Posterior cingulate gyrus (tissue), 11 donors: ENCODE measurements around the gene MUC13.
A peak's percentile ranks its signal among the peaks of the same experiment; 100 is the strongest.
"Not testable (repeated sequence)": the region's sequence is repeated elsewhere in the genome, so short reads cannot be mapped to it uniquely, and the experiment has no call there.

Source experiments
- DNase-seq, 10 donors: peaks; one replicate each; pipeline versions ENCODE4 v3.0.0 to v3.0.0-alpha.2; 2020 to 2021; ENCODE audit warnings: mixed read lengths in 3 of 10
- intact Hi-C: fragments of 100-400 bp; cut with DNase I; formaldehyde crosslinking; loops from one replicate; pipeline ENCODE4 v1.15.1; 2023

MUC13 gene

GRCh38 chr3:124934577-124934976 lies at the start of gene MUC13:
MUC13 (minus strand) TSS chr3:124934751; CDS start chr3:124934712, 39 bp downstream.
- intact Hi-C loops: no loop called here
- no peak for DNase-seq

GRCh38 chr3:124982855-124983254 lies 48.3 kb upstream of the MUC13 start:
- intact Hi-C loops: loop anchor here (10.0 kb wide), 1 partner anchor 218 kb away; no protein-coding TSS in a partner anchor

GRCh38 chr3:124981472-124981871 lies 46.9 kb upstream of the MUC13 start:
- intact Hi-C loops: loop anchor here (10.0 kb wide), 1 partner anchor 217 kb away; no protein-coding TSS in a partner anchor
- no peak for DNase-seq

More at GRCh38 chr3:124982855-124983254, 48.3 kb upstream of the MUC13 start:
- DNase-seq: no peak

GRCh38 chr3:124978627-124979026 lies 44.1 kb upstream of the MUC13 start:
- no peak for DNase-seq
- intact Hi-C loops: no loop called here

- no peak for DNase-seq
These were observed 41.8 kb upstream of the MUC13 start for GRCh38 chr3:124976383-124976782.

GRCh38 chr3:124974691-124975090 lies 40.1 kb upstream of the MUC13 start:
- intact Hi-C loops: no loop called here
- no peak for DNase-seq

More at GRCh38 chr3:124976383-124976782, 41.8 kb upstream of the MUC13 start:
- intact Hi-C loops: no loop called here

GRCh38 chr3:124973290-124973689 lies 38.7 kb upstream of the MUC13 start:
- intact Hi-C loops: no loop called here

GRCh38 chr3:124972457-124972856 lies 37.9 kb upstream of the MUC13 start:
- no peak for DNase-seq
- intact Hi-C loops: no loop called here

More at GRCh38 chr3:124973290-124973689, 38.7 kb upstream of the MUC13 start:
- no peak for DNase-seq

- peak in 3 of 10 donors; percentile 28 to 86 (median 81) for DNase-seq
- intact Hi-C loops: no loop called here
These were observed 35.6 kb upstream of the MUC13 start for GRCh38 chr3:124969963-124970722.

- intact Hi-C loops: no loop called here
- no peak for DNase-seq
These were observed 34.6 kb upstream of the MUC13 start for GRCh38 chr3:124969190-124969589.

GRCh38 chr3:124967964-124968363 lies 33.4 kb upstream of the MUC13 start:
- no peak for DNase-seq
- intact Hi-C loops: no loop called here

GRCh38 chr3:124966521-124967445 lies 32.2 kb upstream of the MUC13 start:
- intact Hi-C loops: no loop called here
- no peak for DNase-seq

GRCh38 chr3:124965413-124965812 lies 30.9 kb upstream of the MUC13 start:
- intact Hi-C loops: no loop called here
- no peak for DNase-seq

GRCh38 chr3:124964387-124964786 lies 29.8 kb upstream of the MUC13 start:
- intact Hi-C loops: no loop called here
- no peak for DNase-seq

- DNase-seq: no peak
These were observed 29.2 kb upstream of the MUC13 start for GRCh38 chr3:124963755-124964154.

GRCh38 chr3:124962403-124962940 lies 27.9 kb upstream of the MUC13 start:
- DNase-seq: no peak
- intact Hi-C loops: no loop called here

More at GRCh38 chr3:124963755-124964154, 29.2 kb upstream of the MUC13 start:
- intact Hi-C loops: no loop called here

- intact Hi-C loops: no loop called here
- DNase-seq: no peak
These were observed 26.1 kb upstream of the MUC13 start for GRCh38 chr3:124960698-124961097.

- intact Hi-C loops: no loop called here
- DNase-seq: no peak
These were observed 25.6 kb upstream of the MUC13 start for GRCh38 chr3:124960105-124960504.

GRCh38 chr3:124957951-124958350 lies 23.4 kb upstream of the MUC13 start:
- intact Hi-C loops, DNase-seq: not testable (repeated sequence)

- intact Hi-C loops: no loop called here
- DNase-seq: no peak
These were observed 17.8 kb upstream of the MUC13 start for GRCh38 chr3:124952282-124952855.
